GM12874 (cell line): ENCODE data around the gene OAT.

ENCODE experiments used
- TF ChIP-seq, protein P1 (sequence below): IDR thresholded peaks from 2 replicates; pipeline ENCODE4 v1.5.1; 2011; ENCODE audit warnings: low read depth, mild to moderate bottlenecking, control low read depth, low read length, moderate library complexity; ENCODE audit not compliant: insufficient read depth

OAT gene

DNA sequence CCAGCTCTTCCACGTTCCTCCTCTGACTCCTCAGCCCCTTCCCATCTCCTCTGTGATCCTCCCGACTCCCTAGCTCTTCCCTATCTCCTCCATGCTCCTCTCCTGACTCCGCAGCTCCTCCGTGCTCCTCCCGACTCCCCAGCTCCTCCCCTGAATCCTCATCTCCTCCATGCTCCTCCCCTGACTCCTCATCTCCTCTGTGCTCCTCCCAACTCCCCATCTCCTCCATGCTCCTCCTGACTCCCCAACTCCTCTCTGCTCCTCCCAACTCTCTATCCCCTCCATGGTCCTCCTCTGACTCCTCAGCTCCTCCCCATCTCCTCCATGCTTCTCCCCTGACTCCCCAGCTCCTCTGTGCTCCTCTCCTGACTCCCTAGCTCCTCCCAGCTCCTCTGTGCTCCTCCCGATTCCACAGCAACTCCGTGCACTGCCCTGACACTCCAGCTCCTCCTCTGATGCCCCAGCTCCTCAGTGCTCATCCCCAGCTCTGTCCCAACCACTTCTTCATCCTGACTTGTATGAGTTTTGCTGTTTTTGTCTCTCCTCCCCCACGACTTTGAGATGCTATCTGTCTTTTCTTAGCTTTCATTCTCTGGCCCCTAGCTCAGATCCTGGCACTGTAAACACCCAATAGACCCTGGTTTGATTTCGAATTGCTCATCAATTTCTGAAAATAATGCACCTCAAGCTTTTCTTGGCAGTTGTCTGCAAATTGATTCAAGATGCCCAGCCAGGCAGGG is 38.3 kb downstream of the OAT start:
- TF ChIP-seq, protein P1, sequence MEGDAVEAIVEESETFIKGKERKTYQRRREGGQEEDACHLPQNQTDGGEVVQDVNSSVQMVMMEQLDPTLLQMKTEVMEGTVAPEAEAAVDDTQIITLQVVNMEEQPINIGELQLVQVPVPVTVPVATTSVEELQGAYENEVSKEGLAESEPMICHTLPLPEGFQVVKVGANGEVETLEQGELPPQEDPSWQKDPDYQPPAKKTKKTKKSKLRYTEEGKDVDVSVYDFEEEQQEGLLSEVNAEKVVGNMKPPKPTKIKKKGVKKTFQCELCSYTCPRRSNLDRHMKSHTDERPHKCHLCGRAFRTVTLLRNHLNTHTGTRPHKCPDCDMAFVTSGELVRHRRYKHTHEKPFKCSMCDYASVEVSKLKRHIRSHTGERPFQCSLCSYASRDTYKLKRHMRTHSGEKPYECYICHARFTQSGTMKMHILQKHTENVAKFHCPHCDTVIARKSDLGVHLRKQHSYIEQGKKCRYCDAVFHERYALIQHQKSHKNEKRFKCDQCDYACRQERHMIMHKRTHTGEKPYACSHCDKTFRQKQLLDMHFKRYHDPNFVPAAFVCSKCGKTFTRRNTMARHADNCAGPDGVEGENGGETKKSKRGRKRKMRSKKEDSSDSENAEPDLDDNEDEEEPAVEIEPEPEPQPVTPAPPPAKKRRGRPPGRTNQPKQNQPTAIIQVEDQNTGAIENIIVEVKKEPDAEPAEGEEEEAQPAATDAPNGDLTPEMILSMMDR, result no peak

DNA sequence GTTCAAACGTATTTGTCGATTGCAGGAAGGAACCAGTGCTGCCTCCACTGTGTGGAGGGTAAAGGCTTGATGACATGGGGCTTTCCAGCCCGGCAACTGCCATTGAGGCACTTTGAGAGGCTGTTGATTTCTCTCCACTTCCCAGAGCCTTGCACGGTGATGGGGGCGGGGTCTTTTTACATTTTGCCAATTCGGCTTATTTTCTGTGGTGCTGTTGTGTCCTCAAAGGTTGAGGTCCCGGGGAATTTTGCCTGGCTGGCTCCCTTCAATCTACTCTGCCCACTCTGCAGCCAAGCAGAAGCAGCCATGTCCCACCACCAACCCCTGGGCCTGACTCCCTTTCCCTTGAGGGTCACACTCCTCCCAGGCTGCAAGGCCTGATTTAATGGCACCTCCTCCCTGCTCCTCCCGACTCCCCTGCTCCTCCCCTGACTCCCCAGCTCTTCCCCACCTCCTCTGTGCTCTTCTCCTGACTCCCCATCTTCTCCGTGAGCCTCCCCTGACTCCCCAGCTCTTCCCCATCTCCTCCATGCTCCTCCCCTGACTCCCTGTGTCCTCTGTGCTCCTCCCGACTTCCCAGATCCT is 39.0 kb downstream of the OAT start:
- TF ChIP-seq, protein P1, result no peak

DNA sequence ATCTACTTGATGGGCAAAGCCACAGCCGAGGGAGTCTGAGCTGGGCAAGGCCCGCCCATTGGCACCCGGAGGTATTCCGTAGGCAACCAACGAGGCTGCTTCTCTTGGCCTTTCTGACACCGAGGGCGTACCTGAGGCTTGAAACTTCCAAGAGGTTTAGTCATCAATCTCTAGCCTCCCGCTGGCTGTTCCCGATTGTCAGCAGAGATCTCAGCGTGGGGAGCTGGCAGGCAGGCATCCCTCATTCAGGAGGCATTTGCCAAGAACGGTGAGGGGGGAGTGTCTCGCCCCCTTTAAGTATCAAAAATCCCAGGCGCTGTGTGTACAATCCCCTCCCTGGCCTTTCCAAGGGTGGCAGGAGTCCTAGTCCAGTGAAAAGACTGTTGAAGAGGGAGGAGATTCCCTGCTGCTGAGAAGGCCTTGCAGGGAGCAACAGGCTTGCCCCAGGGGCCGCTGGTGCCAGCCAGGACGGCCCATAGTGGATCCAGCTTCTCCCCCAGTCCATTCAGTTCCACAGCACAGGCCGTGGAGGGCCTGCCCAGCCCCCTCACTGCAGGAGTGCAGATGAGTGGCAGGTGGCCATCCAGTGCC is 39.7 kb downstream of the OAT start:
- TF ChIP-seq, protein P1, result no peak

DNA sequence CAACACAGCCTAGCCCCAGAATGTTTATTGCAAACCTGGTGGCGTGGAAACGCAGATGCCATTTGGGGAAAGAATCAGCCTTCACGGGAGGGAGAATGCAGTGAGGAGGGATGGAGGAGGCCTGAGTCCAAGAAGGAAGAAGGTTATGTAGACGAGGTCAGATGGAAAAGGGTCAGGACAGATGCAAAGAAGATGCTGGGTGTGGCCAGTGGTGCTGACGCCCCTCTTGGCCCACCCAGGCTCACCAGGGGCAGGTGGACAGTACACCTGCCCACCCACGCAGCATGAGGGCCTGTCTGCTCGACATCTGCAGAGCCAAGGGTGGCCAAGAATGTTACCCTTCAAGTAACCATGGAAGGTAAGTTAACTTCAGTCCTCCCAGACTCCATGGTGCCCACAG is 40.5 kb downstream of the OAT start:
- TF ChIP-seq, protein P1, result no peak

DNA sequence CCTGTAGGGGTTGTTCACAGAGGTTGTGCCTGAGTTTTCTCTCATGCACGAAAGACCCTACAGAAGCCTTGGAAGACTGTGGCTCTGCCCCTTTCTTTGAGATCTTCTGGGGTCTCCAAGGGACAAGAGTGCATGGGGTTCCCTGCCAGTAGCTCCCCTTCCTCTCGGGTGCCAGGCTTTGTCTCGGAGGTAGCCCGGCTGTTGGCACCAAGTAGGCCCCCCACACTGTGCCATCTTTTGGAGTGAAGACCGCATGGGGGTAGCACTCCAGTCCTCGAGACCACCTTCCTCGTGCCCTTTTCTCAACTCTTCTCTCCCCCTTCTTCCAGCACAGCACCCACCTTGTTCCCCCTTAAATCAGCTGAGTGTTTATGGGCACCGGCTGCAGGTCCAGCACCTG is 41.6 kb downstream of the OAT start:
- TF ChIP-seq, protein P1, result no peak

DNA sequence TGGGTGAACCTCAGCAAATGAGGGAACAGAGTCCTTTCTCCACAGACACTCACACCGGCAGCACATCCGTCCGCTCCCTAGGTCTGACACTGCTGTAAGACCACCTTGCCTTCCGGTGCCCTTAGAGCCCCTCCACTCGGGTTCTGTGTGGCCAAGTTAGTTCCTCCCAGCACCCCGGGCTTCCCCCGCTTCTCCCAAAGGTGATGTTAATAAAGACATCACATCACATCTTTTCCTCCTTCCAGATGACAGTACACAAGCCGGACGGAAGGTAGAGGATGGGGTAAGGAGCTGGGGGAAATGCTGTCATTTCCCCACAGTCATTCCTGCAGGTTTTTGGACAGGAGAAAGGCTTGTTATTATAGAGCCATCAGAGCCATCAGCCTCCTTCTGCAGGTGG is 42.3 kb downstream of the OAT start:
- TF ChIP-seq, protein P1, result no peak

DNA sequence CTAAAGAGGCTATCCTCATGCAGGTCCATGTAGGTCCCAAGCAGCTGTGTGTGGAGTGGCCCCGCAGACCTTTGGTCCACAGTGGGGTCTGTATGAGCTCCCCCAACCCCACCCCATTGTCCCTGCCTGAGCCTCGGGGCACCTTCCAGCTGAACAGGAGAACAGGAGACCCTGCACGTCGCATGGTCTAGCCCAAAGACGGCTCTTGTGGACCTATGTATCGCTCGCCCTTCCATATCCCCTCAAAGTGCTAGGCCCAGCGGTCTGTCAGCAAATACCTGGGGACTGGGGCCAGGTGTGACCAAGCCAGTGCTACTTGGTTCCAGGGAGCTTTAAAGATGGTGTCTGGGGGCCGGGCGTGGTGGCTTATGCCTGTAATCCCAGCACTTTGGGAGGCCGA is 43.0 kb downstream of the OAT start:
- TF ChIP-seq, protein P1, result no peak
